Peyer's patch (tissue), 4 donors: Measurements from ENCODE around the gene WDTC1.

Source experiments
- CTCF ChIP-seq, 6 experiments: fragments of 450-650 bp in 4 of 6; fragments of 200-600 bp in 2 of 6; sonication (generic) in 1 of 6; IDR thresholded peaks; one replicate each; pipeline ENCODE4 v1.5.1; 2017 to 2019; ENCODE audit warnings: antibody characterized with exemption in 6 of 6, mild to moderate bottlenecking in 3 of 6, moderate library complexity in 1 of 6
- POLR2A ChIP-seq, 2 donors: fragments of 450-650 bp; IDR thresholded peaks; one replicate each; pipeline ENCODE4 v1.5.1; 2017; ENCODE audit warnings: antibody characterized with exemption in 2 of 2, mild to moderate bottlenecking in 2 of 2, moderate library complexity in 2 of 2

- TF ChIP-seq CTCF (IDR thresholded peaks at IDR 0.05) = no peak
- TF ChIP-seq POLR2A (IDR thresholded peaks at IDR 0.05) = no peak
Observed at GRCh38 chr1:27356277-27356618, 121.8 kb downstream of the WDTC1 start.
